Ovary (tissue), 9 donors: ENCODE results near the gene FGF19. TPM values are rescaled to one million over a fixed set of nuclear protein-coding genes. Genes with fewer than 3 reads are reported as not detected.
A peak's percentile ranks its signal among the peaks of the same experiment; 100 is the strongest.

Experiments
- DNase-seq, 5 donors: peaks; one replicate each; pipeline ENCODE4 v3.0.0-alpha.2; 2019 to 2020
- H3K27ac ChIP-seq, 2 donors: fragments of 200-600 bp; one replicate each; pipeline versions ENCODE4 v1.5.1 to v1.8.0; 2019 to 2022
- H3K27me3 ChIP-seq: fragments of 200-600 bp; one replicate; pipeline ENCODE4 v1.8.0; 2022
- H3K36me3 ChIP-seq: fragments of 200-600 bp; sonication (generic); one replicate; pipeline ENCODE4 v1.5.1; 2019
- H3K4me1 ChIP-seq: one replicate; pipeline ENCODE4 v1.8.1; 2013; ENCODE audit warnings: mild to moderate bottlenecking, moderate library complexity; ENCODE audit not compliant: insufficient read depth
- H3K4me3 ChIP-seq: fragments of 200-600 bp; sonication (generic); one replicate; pipeline ENCODE4 v1.5.1; 2017
- H3K9me3 ChIP-seq, 2 donors: fragments of 200-600 bp in 1 of 2; sonication (generic) in 1 of 2; one replicate each; pipeline versions ENCODE4 v1.5.1 to v1.8.1; 2013 to 2019; ENCODE audit warnings: mild to moderate bottlenecking in 1 of 2, moderate library complexity in 1 of 2
- EP300 ChIP-seq: sonication (generic); formaldehyde crosslinking; IDR thresholded peaks from one replicate; pipeline ENCODE4 v1.6.1; 2017; ENCODE audit warnings: antibody characterized with exemption
- POLR2A ChIP-seq: fragments of 450-650 bp; IDR thresholded peaks from one replicate; pipeline ENCODE4 v1.6.1; 2017; ENCODE audit warnings: antibody characterized with exemption, mild to moderate bottlenecking, moderate library complexity
- WGBS, 3 donors: extraction: QIAGEN DNeasy Blood & Tissue Kit in 1 of 3; methylation state at CpG; one replicate each; pipeline versions ENCODE4 v1.1.5 to v1.1.7; 2013 to 2017; 5-methylcytosine and 5-hydroxymethylcytosine counted together
- intact Hi-C, 4 donors: fragments of 100-400 bp; cut with DNase I; formaldehyde crosslinking; loops; one replicate each; pipeline versions ENCODE4 v1.11.0 to v1.15.1; 2022 to 2023
- polyA plus RNA-seq, 2 donors: library from polyadenylated mRNA; stranded (reverse); fragments of 200-250 nt in 1 of 2; fragments of 350-450 nt in 1 of 2; fragmentation: Illumina TruSeq in 1 of 2; extraction: RNeasy Lipid Tissue Mini Kit (QIAGEN cat#74804) in 1 of 2; gene quantifications; one replicate each; pipeline ENCODE4 v1.2.3, GENCODE V29; 2013 to 2014
- total RNA-seq, 7 donors: library from RNA; depleted of rRNA in 2 of 7; stranded (reverse); fragments of >200 nt in 2 of 7; fragmentation: NEBNext Ultra II Directional in 3 of 7; extraction: Animal tissue kit (Norgen Biotek cat#: 25700) in 3 of 7; gene quantifications; one replicate each; pipeline versions ENCODE4 v1.1.0 to v1.2.4, GENCODE V29; 2016 to 2023
- TF ChIP-seq, protein P1 (sequence below), 3 donors: fragments of 450-650 bp in 2 of 3; fragments of 200-600 bp in 1 of 3; IDR thresholded peaks; one replicate each; pipeline versions ENCODE4 v1.5.1 to v1.8.0; 2016 to 2022; ENCODE audit warnings: antibody characterized with exemption in 3 of 3, mild to moderate bottlenecking in 1 of 3
- donor health status: DM: no; HTN: no; CAD: no; lungs with moderate emphysema.
- donor health status: DM: no; HTN: no; CAD: no.
- donor health status: Bipolar disorder and iron deficiency.
- donor health status: DM: yes; HTN: yes; CAD: no.
- donor health status: DM: no; HTN: no; CAD: no.
- donor health status: DM: yes; HTN: yes; CAD: no.

Gene FGF19
- total and polyA plus RNA-seq, 9 donors: 0.31 TPM; not detected in 8

- H3K4me3 ChIP-seq: peak overlapping the region; percentile 98
- H3K36me3 ChIP-seq: no peaks in the 10 kb centered on the region
- TF ChIP-seq POLR2A: no peak
- TF ChIP-seq, protein P1, sequence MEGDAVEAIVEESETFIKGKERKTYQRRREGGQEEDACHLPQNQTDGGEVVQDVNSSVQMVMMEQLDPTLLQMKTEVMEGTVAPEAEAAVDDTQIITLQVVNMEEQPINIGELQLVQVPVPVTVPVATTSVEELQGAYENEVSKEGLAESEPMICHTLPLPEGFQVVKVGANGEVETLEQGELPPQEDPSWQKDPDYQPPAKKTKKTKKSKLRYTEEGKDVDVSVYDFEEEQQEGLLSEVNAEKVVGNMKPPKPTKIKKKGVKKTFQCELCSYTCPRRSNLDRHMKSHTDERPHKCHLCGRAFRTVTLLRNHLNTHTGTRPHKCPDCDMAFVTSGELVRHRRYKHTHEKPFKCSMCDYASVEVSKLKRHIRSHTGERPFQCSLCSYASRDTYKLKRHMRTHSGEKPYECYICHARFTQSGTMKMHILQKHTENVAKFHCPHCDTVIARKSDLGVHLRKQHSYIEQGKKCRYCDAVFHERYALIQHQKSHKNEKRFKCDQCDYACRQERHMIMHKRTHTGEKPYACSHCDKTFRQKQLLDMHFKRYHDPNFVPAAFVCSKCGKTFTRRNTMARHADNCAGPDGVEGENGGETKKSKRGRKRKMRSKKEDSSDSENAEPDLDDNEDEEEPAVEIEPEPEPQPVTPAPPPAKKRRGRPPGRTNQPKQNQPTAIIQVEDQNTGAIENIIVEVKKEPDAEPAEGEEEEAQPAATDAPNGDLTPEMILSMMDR (IDR thresholded peaks at IDR 0.05): no peak
- TF ChIP-seq EP300: no peak
- DNase-seq: peak in 3 of 5 donors; percentile 44 to 58 (median 57)
- H3K9me3 ChIP-seq: no peaks in the 10 kb centered on the region
- intact Hi-C loops: no loop called here
- 12 to 19% (median 13%) methylated on average over 18 of the region's 18 CpGs for WGBS, 3 donors
- H3K27ac ChIP-seq: no peak overlapping the region
- peaks cover 10% of the 10 kb centered on the region for H3K4me1 ChIP-seq
- H3K27me3 ChIP-seq: no peaks in the 10 kb centered on the region
Observed at GRCh38 chr11:69674267-69674885, 29.4 kb downstream of the FGF19 start.

- Histone ChIP-seq H3K27ac (no peak overlapping the region), H3K9me3 (no peaks in the 10 kb centered on the region), H3K4me3 (no peak overlapping the region), H3K4me1 (peaks cover 10% of the 10 kb centered on the region), H3K27me3 (no peaks in the 10 kb centered on the region), H3K36me3 (no peaks in the 10 kb centered on the region)
- no peak for DNase-seq
- intact Hi-C loops: no loop called here
- TF ChIP-seq EP300: no peak
- TF ChIP-seq POLR2A: no peak
- TF ChIP-seq, protein P1 (IDR thresholded peaks at IDR 0.05): no peak
- WGBS, 3 donors: 83 to 87% (median 86%) methylated on average over 10 of the region's 10 CpGs
Observed at GRCh38 chr11:69671734-69672465, 31.9 kb downstream of the FGF19 start.

DNA sequence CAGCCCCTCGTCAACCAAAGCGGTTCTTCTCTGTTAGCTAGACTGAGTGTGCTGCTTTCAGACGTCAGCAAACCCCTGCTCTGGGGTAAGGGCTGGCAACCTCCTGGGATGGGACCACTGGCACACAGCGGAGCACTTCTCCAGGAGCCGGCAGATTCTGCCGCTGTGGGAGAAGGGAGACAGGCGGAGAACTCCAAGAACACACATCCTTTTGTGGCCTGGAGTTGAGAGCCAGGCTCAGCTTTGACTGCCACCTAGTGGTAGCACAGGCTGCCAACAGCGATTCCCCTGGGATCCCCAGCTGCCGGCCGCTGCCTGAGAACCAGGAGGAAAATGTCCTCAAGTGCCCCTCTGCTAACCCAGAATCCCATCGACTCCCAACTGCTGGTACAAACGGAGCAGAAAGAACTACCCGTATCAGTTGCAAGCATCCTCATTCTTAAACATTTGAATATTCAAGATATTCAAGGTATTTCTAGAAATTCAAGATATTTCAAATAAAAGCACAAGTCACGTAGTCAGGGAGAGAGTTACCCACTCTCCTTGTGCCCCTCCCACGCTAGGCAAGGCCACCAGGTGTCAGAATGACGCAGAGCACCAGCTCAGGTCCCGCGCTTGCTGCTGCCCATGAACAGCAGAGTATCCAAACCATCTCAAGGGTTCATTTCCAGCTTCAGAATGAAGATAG, 33.5 kb downstream of the FGF19 start:
- Histone ChIP-seq H3K27ac (no peak overlapping the region), H3K36me3 (no peaks in the 10 kb centered on the region), H3K9me3 (no peaks in the 10 kb centered on the region), H3K4me3 (no peak overlapping the region), H3K4me1 (peaks cover 10% of the 10 kb centered on the region), H3K27me3 (no peaks in the 10 kb centered on the region)
- WGBS, 3 donors: 27 to 29% (median 28%) methylated on average over 18 of the region's 18 CpGs
- TF ChIP-seq POLR2A: no peak
- TF ChIP-seq, protein P1 (IDR thresholded peaks at IDR 0.05): peak; percentile 70 to 80 (median 71)
- peak; percentile 73 to 91 (median 86) for DNase-seq
- intact Hi-C loops: no loop called here

GRCh38 chr11:69669486-69669885, 34.3 kb downstream of the FGF19 start:
- Histone ChIP-seq H3K4me1 (peaks cover 9% of the 10 kb centered on the region), H3K36me3 (no peaks in the 10 kb centered on the region), H3K27me3 (no peaks in the 10 kb centered on the region), H3K27ac (no peak overlapping the region), H3K9me3 (no peaks in the 10 kb centered on the region), H3K4me3 (no peak overlapping the region)
- intact Hi-C loops: no loop called here
- no peak for TF ChIP-seq EP300
- TF ChIP-seq, protein P1 (IDR thresholded peaks at IDR 0.05): no peak
- TF ChIP-seq POLR2A: no peak
- peak in 1 of 5 donors; percentile 13 for DNase-seq
- 87 to 89% (median 87%) methylated on average over 19 of the region's 19 CpGs for WGBS, 3 donors
